Loucy (cell line): ENCODE results near the gene LGR5.

ENCODE experiments used
- H2AFZ ChIP-seq: fragments of 200-600 bp; sonication (generic); 2 replicates; pipeline ENCODE4 v1.6.0; 2016; ENCODE audit warnings: antibody characterized with exemption, mild to moderate bottlenecking, low read length, moderate library complexity
- H3F3A ChIP-seq: fragments of 200-600 bp; 2 replicates; pipeline ENCODE4 v1.6.0; 2016; ENCODE audit warnings: antibody characterized with exemption, low read depth, mild to moderate bottlenecking
- H3K27me3 ChIP-seq: fragments of 200-600 bp; sonication (generic); 2 replicates; pipeline ENCODE4 v1.6.1; 2014; ENCODE audit warnings: low read length, mild to moderate bottlenecking; ENCODE audit not compliant: insufficient read depth, poor library complexity, severe bottlenecking
- H3K36me3 ChIP-seq: fragments of 200-600 bp; sonication (generic); 2 replicates; pipeline ENCODE4 v1.6.1; 2016; ENCODE audit warnings: low read length; ENCODE audit not compliant: insufficient read depth
- H3K4me1 ChIP-seq: fragments of 200-600 bp; sonication (generic); 2 replicates; pipeline ENCODE4 v1.5.1; 2014; ENCODE audit warnings: low read length, mild to moderate bottlenecking; ENCODE audit not compliant: insufficient read depth, poor library complexity, severe bottlenecking
- H3K4me2 ChIP-seq: fragments of 200-600 bp; sonication (generic); 2 replicates; pipeline ENCODE4 v1.6.0; 2014; ENCODE audit warnings: antibody characterized with exemption, low read length, low read depth, mild to moderate bottlenecking; ENCODE audit not compliant: poor library complexity, severe bottlenecking
- H3K4me3 ChIP-seq: fragments of 200-600 bp; sonication (generic); 2 replicates; pipeline ENCODE4 v1.5.1; 2014; ENCODE audit warnings: low read length, mild to moderate bottlenecking, mixed read lengths; ENCODE audit not compliant: poor library complexity, severe bottlenecking
- H3K79me2 ChIP-seq: fragments of 200-600 bp; sonication (generic); 2 replicates; pipeline ENCODE4 v1.6.1; 2014; ENCODE audit warnings: low read length; ENCODE audit not compliant: insufficient read depth
- H3K9ac ChIP-seq: fragments of 200-600 bp; sonication (generic); 2 replicates; pipeline ENCODE4 v1.6.0; 2014; ENCODE audit warnings: mild to moderate bottlenecking, low read depth, low read length, moderate library complexity; ENCODE audit not compliant: poor library complexity, severe bottlenecking
- H3K9me2 ChIP-seq: fragments of 200-600 bp; sonication (generic); replicated peaks from 2 replicates; pipeline ENCODE4 v1.6.1; 2016; ENCODE audit warnings: low read depth, low read length, mixed read lengths
- H3K9me3 ChIP-seq: fragments of 200-600 bp; sonication (generic); 2 replicates; pipeline ENCODE4 v1.6.1; 2014; ENCODE audit warnings: mild to moderate bottlenecking, antibody characterized with exemption, low read length, low read depth; ENCODE audit not compliant: insufficient read depth
- H4K20me1 ChIP-seq: fragments of 200-600 bp; sonication (generic); 2 replicates; pipeline ENCODE4 v1.6.0; 2014; ENCODE audit warnings: antibody characterized with exemption, low read length, mild to moderate bottlenecking; ENCODE audit not compliant: insufficient read depth, poor library complexity, severe bottlenecking
- CTCF ChIP-seq: fragments of 200-600 bp; sonication (generic); conservative IDR thresholded peaks from 2 replicates; pipeline ENCODE4 v1.5.1; 2014; ENCODE audit warnings: mild to moderate bottlenecking, antibody characterized with exemption, low read length
- EZH2phosphoT487 ChIP-seq: fragments of 200-600 bp; IDR thresholded peaks from 2 replicates; pipeline ENCODE4 v1.6.1; 2018; ENCODE audit warnings: antibody characterized with exemption, mild to moderate bottlenecking, moderate library complexity, borderline replicate concordance

The LGR5 gene

DNA sequence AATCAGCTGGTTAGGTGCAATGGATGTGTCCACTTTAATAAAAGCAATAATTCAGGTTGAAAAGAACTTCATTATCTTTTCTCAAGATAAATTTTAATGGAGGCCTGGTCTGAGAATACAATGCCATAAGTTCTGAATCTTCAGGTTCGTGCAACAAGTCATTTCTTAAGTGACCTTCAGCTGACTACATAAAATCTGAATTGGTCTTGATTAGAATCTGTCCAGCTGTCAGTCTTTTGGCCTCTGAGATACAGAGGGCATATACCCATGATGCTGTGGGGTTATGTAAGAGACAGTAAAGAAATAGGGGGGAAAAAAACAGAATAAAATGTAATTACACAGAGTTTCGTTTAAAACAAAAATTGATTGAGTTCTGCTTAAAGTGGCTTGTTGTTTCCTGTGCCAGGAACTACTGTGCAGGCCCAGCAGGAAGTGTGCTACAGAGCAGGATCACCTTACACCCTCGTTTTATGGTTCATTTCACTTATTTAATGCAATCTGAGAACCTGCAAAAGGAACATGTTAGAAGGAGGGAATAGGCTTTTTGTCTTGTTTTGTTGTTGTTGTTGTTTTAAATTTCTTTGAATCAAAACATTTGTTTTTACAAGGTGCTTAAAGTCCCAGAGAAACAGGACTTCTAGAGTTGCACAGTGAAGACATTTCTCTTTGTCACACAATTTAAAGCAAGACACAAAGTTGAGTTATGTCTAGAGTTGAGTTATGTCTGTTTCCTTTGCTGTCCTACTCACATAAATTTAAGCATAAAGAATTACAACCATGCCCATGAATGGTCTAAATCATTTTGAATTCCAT lies 64.2 kb downstream of the LGR5 start:
- Histone ChIP-seq H3K27me3 (no peaks in the 10 kb centered on the region), H3K4me2 (peak overlapping the region; percentile 71), H3K79me2 (no peaks in the 10 kb centered on the region), H2AFZ (peak overlapping the region; percentile 71), H3K4me3 (peak overlapping the region; percentile 61), H3F3A (peaks cover 13% of the 10 kb centered on the region), H4K20me1 (no peaks in the 10 kb centered on the region), H3K4me1 (peaks cover 44% of the 10 kb centered on the region), H3K9ac (peak overlapping the region; percentile 63), H3K36me3 (no peaks in the 10 kb centered on the region), H3K9me2 (no peaks in the 10 kb centered on the region), H3K9me3 (no peaks in the 10 kb centered on the region)
- TF ChIP-seq CTCF (no peak), EZH2phosphoT487 (no peak)

DNA sequence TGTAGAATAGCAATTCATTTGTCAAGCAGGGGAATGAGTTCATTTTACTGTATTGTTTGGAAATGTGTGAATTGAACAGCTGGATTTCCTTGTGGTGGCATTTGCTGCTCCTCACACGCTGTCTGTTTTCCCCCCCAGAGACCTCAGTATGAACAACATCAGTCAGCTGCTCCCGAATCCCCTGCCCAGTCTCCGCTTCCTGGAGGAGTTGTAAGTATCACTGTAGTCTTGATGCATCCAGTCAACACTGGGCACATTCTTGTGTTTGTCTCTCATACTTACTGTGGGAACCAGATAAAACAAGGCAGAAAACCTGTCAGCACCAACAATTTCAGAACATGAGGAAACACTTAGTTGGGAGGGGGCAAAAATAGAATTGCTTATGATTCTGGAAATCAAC lies 64.9 kb downstream of the LGR5 start:
- no peaks in the 10 kb centered on the region for H3K27me3 ChIP-seq
- H4K20me1 ChIP-seq = no peaks in the 10 kb centered on the region
- no peaks in the 10 kb centered on the region for H3K36me3 ChIP-seq
- no peak for TF ChIP-seq CTCF
- no peak for TF ChIP-seq EZH2phosphoT487
- H3K79me2 ChIP-seq = no peaks in the 10 kb centered on the region
- peak overlapping the region; percentile 63 for H3K9ac ChIP-seq
- H3K9me3 ChIP-seq = no peaks in the 10 kb centered on the region
- peaks cover 13% of the 10 kb centered on the region for H3F3A ChIP-seq
- peak overlapping the region; percentile 71 for H2AFZ ChIP-seq
- peak overlapping the region; percentile 71 for H3K4me2 ChIP-seq
- H3K4me1 ChIP-seq = peaks cover 40% of the 10 kb centered on the region
- H3K9me2 ChIP-seq = no peaks in the 10 kb centered on the region
- H3K4me3 ChIP-seq = peak overlapping the region; percentile 61

- Histone ChIP-seq H3K4me2 (no peak overlapping the region), H3K27me3 (no peaks in the 10 kb centered on the region), H2AFZ (no peak overlapping the region), H3K9ac (no peak overlapping the region), H3K36me3 (no peaks in the 10 kb centered on the region), H3K9me3 (no peaks in the 10 kb centered on the region), H4K20me1 (no peaks in the 10 kb centered on the region), H3F3A (no peaks in the 10 kb centered on the region), H3K4me3 (no peak overlapping the region), H3K9me2 (no peaks in the 10 kb centered on the region), H3K79me2 (no peaks in the 10 kb centered on the region), H3K4me1 (peaks cover 26% of the 10 kb centered on the region)
- no peak for TF ChIP-seq EZH2phosphoT487
- TF ChIP-seq CTCF = no peak
These were observed 70.1 kb downstream of the LGR5 start for GRCh38 chr12:71509705-71510104.
